ENCODE results near the gene PGAP1.

PGAP1 gene

GRCh38 chr2:196925051-196925767 lies 1.3 kb downstream of the PGAP1 start:
- no peak for DNase-seq (ENCODE audit: extremely low spot score)
- POLR2A ChIA-PET = no interaction called here
- CTCF ChIA-PET = interaction anchor here (0.8 to 2.1 kb wide), 6 partner anchors 11 to 174 kb away, joined by 3 to 8 read pairs (median 4); no protein-coding TSS in a partner anchor
- no peak for TF ChIP-seq CTCF (IDR thresholded peaks at IDR 0.05; ENCODE audit: control extremely low read depth, extremely low read depth, low read depth, missing control alignments)

GRCh38 chr2:196924051-196924450 lies 2.5 kb downstream of the PGAP1 start:
- POLR2A ChIA-PET = no interaction called here
- no peak for DNase-seq (ENCODE audit: extremely low spot score)
- CTCF ChIA-PET = interaction anchor here (1.7 to 2.1 kb wide), 3 partner anchors 9 to 28 kb away, joined by 4 to 8 read pairs (median 4); no protein-coding TSS in a partner anchor
- TF ChIP-seq CTCF (IDR thresholded peaks at IDR 0.05; ENCODE audit: control extremely low read depth, extremely low read depth, low read depth, missing control alignments) = no peak

GRCh38 chr2:196918927-196919326 lies 7.6 kb downstream of the PGAP1 start:
- ChIA-PET POLR2A (no interaction called here), CTCF (interaction anchor here (1.3 kb wide), 1 partner anchor 19 kb away, joined by 3 read pairs; no protein-coding TSS in a partner anchor)
- DNase-seq (ENCODE audit: extremely low spot score) = no peak
- TF ChIP-seq CTCF (IDR thresholded peaks at IDR 0.05; ENCODE audit: control extremely low read depth, extremely low read depth, low read depth, missing control alignments) = no peak

GRCh38 chr2:196917802-196918201 lies 8.7 kb downstream of the PGAP1 start:
- POLR2A ChIA-PET = no interaction called here
- TF ChIP-seq CTCF (IDR thresholded peaks at IDR 0.05; ENCODE audit: control extremely low read depth, extremely low read depth, low read depth, missing control alignments) = no peak

GRCh38 chr2:196915507-196916189 lies 10.9 kb downstream of the PGAP1 start:
- ChIA-PET POLR2A (no interaction called here), CTCF (interaction anchor here (1.7 to 2.5 kb wide), 2 partner anchors 9 to 19 kb away, joined by 4 to 8 read pairs; no protein-coding TSS in a partner anchor)
- DNase-seq (ENCODE audit: extremely low spot score) = no peak
- TF ChIP-seq CTCF (IDR thresholded peaks at IDR 0.05; ENCODE audit: control extremely low read depth, extremely low read depth, low read depth, missing control alignments) = no peak

More at GRCh38 chr2:196917802-196918201, 8.7 kb downstream of the PGAP1 start:
- no peak for DNase-seq (ENCODE audit: extremely low spot score)
- CTCF ChIA-PET = interaction anchor here (1.2 kb wide), 1 partner anchor 251 kb away, joined by 3 read pairs; no protein-coding TSS in a partner anchor

- no peak for TF ChIP-seq CTCF (IDR thresholded peaks at IDR 0.05; ENCODE audit: control extremely low read depth, extremely low read depth, low read depth, missing control alignments)
- ChIA-PET CTCF (interaction anchor here (2.5 kb wide), 1 partner anchor 10 kb away, joined by 8 read pairs; no protein-coding TSS in a partner anchor), POLR2A (no interaction called here)
- peak; percentile 26 for DNase-seq (ENCODE audit: extremely low spot score)
Measured at GRCh38 chr2:196914867-196915460, 11.5 kb downstream of the PGAP1 start.

Data from GM10248 (cell line).